Measurements from ENCODE around the gene PIGO.

- TF ChIP-seq CTCF (IDR thresholded peaks at IDR 0.05; ENCODE audit: control extremely low read depth in 1 of 3, insufficient read depth in 1 of 3, low read depth in 1 of 3, low read length in 3 of 3) (no peak), TAF1 (IDR thresholded peaks at IDR 0.05; ENCODE audit: low read depth, low read length) (no peak), POLR2A (IDR thresholded peaks at IDR 0.05; ENCODE audit: control extremely low read depth in 1 of 2, low read depth in 2 of 2, low read length in 2 of 2) (no peak), USF2 (IDR thresholded peaks at IDR 0.05; ENCODE audit: low read length) (no peak), SIX5 (IDR thresholded peaks at IDR 0.05; ENCODE audit: low read depth, low read length) (no peak), EP300 (IDR thresholded peaks at IDR 0.05; ENCODE audit: borderline replicate concordance in 1 of 2, low read depth in 2 of 2, low read length in 2 of 2) (no peak), RFX5 (IDR thresholded peaks at IDR 0.05; ENCODE audit: borderline replicate concordance, low read depth, low read length) (no peak), SIN3A (conservative IDR thresholded peaks at IDR 0.05 in 1 of 2, IDR thresholded peaks at IDR 0.05 in 1 of 2; ENCODE audit: low read depth in 1 of 2, low read length in 2 of 2) (no peak), RAD21 (IDR thresholded peaks at IDR 0.05 in 1 of 2, conservative IDR thresholded peaks at IDR 0.05 in 1 of 2; ENCODE audit: low read depth in 2 of 2, low read length in 2 of 2) (no peak), ZNF274 (IDR thresholded peaks at IDR 0.05; ENCODE audit: borderline replicate concordance, extremely low read depth, low read length) (no peak)
- TF ChIP-seq, protein P1, sequence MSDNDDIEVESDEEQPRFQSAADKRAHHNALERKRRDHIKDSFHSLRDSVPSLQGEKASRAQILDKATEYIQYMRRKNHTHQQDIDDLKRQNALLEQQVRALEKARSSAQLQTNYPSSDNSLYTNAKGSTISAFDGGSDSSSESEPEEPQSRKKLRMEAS (IDR thresholded peaks at IDR 0.05): no peak
These were observed 7.0 kb downstream of the PIGO start for GRCh38 chr9:35089434-35089833.
